ENCODE measurements around the gene RBCK1.

RBCK1 gene

DNA sequence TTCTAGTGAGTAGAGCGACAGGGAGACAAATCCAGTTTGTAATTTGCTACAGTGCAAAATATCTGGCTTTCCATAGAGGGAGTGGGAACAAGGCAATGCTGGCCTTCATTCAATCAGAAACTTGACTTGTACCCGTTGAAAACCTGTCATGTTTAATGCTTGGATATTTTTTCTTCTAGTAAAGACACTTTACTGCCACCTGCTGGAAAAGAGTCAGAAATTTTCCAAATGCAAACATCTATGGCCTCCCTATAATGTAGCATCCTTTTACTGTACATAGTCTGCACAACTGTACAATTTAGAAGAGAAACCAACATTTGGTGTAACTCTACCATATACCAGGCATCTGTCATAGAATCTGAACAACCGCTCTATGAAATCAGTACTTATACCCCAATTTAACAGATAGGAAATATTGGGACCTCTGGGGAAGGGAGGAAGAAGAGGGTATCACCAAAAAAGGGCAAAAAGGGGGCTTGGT, 70.9 kb downstream of the RBCK1 start:
- Histone ChIP-seq H3K27ac (no peak overlapping the region), H3K4me1 (no peaks in the 10 kb centered on the region; the same call in 1 of the 2 replicates), H3K4me2 (no peak overlapping the region), H4K20me1 (peaks cover 49% of the 10 kb centered on the region), H3K9ac (no peak overlapping the region), H3K27me3 (no peaks in the 10 kb centered on the region), H3K4me3 (no peak overlapping the region), H3K36me3 (peaks cover 81% of the 10 kb centered on the region), H3K9me3 (peaks cover 3% of the 10 kb centered on the region)
- no peak for TF ChIP-seq Cebpa-rat (IDR thresholded peaks at IDR 0.05)

DNA sequence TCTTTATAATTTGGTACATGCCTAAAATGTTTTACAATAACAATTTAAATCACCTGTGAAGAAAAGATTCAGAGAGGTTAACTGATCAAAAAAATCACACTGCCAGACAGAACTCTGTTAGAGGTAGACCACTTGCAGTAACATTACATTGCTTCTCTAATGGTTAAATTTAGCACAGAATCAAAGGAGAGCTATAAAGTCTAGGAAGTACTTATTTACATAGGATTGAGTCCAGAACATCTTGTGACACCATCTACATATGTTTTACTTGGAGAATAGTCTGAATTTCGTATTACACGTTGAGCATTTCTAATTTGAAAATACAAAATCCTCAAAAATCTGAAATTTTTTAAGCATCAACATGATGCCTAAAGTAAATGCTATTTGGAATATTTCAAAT, 71.4 kb downstream of the RBCK1 start:
- H3K4me2 ChIP-seq = no peak overlapping the region
- H3K4me1 ChIP-seq = no peaks in the 10 kb centered on the region; the same call in 1 of the 2 replicates
- H3K36me3 ChIP-seq = peaks cover 82% of the 10 kb centered on the region
- H3K9me3 ChIP-seq = no peaks in the 10 kb centered on the region
- H4K20me1 ChIP-seq = peaks cover 49% of the 10 kb centered on the region
- H3K27me3 ChIP-seq = no peaks in the 10 kb centered on the region
- no peak overlapping the region for H3K27ac ChIP-seq
- no peak for TF ChIP-seq Cebpa-rat (IDR thresholded peaks at IDR 0.05)
- H3K9ac ChIP-seq = no peak overlapping the region
- H3K4me3 ChIP-seq = no peak overlapping the region

DNA sequence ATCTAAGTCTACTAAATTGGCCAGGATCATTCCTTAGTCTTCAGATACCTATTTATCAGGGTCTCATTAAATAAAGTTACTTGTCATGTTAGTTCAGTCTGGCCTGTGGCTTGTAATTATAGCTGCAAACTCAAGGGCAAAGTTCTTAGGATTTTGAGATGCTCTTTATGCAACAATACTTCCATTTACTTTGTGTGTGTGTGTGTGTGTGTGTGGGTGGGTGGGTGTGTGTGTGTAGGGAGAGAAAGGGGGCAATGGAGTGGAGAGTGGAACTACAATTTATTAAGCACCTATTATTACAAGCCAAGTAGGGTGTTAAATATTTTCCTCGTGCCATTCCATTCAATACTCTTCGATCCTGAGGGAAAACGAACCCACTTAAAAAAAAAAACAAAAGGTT, 71.9 kb downstream of the RBCK1 start:
- H3K27ac ChIP-seq = no peak overlapping the region
- no peaks in the 10 kb centered on the region for H3K27me3 ChIP-seq
- peaks cover 83% of the 10 kb centered on the region for H3K36me3 ChIP-seq
- no peaks in the 10 kb centered on the region; the same call in 1 of the 2 replicates for H3K4me1 ChIP-seq
- H3K9me3 ChIP-seq = no peaks in the 10 kb centered on the region
- no peak overlapping the region for H3K4me2 ChIP-seq
- H3K9ac ChIP-seq = no peak overlapping the region
- H3K4me3 ChIP-seq = no peak overlapping the region
- H4K20me1 ChIP-seq = peaks cover 49% of the 10 kb centered on the region
- TF ChIP-seq Cebpa-rat (IDR thresholded peaks at IDR 0.05) = no peak

DNA sequence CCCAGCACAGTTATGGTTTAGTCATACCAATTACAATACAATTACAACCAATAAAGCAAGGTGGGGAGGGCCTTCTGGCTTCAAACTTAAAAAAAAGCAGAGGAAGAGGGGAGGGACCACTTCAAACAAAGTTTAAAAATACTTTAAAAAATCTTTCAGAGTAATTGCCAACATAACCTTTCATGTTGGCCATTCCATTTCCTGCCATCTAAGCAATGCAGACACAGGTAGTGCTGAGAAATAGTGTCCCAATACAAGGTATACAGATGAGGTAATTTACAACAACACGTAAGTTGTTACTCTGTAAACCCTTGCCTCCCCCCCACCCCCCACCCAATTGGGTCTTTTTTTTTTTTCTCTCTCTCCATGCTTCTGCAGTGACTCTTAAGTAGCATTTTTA, 73.1 kb downstream of the RBCK1 start:
- Histone ChIP-seq H4K20me1 (peaks cover 54% of the 10 kb centered on the region), H3K9ac (peak overlapping the region; percentile 26; the same call in 1 of the 2 replicates), H3K4me2 (no peak overlapping the region), H3K36me3 (peaks cover 86% of the 10 kb centered on the region), H3K9me3 (no peaks in the 10 kb centered on the region), H3K27ac (no peak overlapping the region), H3K27me3 (no peaks in the 10 kb centered on the region), H3K4me1 (no peaks in the 10 kb centered on the region; the same call in 1 of the 2 replicates), H3K4me3 (no peak overlapping the region)
- no peak for TF ChIP-seq Cebpa-rat (IDR thresholded peaks at IDR 0.05)

Measured in BLaER1 (cell line).